Activated naive CD8-positive, alpha-beta T cell treated with anti-CD3 and anti-CD28 coated beads for 36 hours (primary cell): ENCODE measurements around the gene CCDC194. TPM values are rescaled to one million over a fixed set of nuclear protein-coding genes. Genes with fewer than 3 reads are reported as not detected.

Experiments used
- DNase-seq: peaks from one replicate; pipeline ENCODE4 v3.0.0; 2021
- H3K27ac Mint-ChIP-seq: one replicate; pipeline ENCODE4 v1.8.0; 2022; ENCODE audit warnings: mild to moderate bottlenecking, moderate library complexity, mixed read lengths
- H3K27me3 Mint-ChIP-seq: one replicate; pipeline ENCODE4 v1.8.0; 2022; ENCODE audit warnings: mild to moderate bottlenecking, mixed read lengths
- H3K36me3 Mint-ChIP-seq: one replicate; pipeline ENCODE4 v1.8.0; 2021; ENCODE audit warnings: mild to moderate bottlenecking, mixed read lengths
- H3K4me1 Mint-ChIP-seq: one replicate; pipeline ENCODE4 v1.8.0; 2021; ENCODE audit warnings: mixed read lengths
- H3K4me3 Mint-ChIP-seq: one replicate; pipeline ENCODE4 v1.8.0; 2022; ENCODE audit warnings: mild to moderate bottlenecking, moderate library complexity, mixed read lengths
- H3K9me3 Mint-ChIP-seq: one replicate; pipeline ENCODE4 v1.8.0; 2022; ENCODE audit warnings: mixed read lengths
- total RNA-seq, 2 experiments: library from RNA; stranded (reverse); gene quantifications; one replicate each; pipeline ENCODE4 v1.2.3, GENCODE V29; 2021

The CCDC194 gene
- total RNA-seq, 2 experiments from 2014 or later: 0.96 to 1.6 TPM

- H3K27ac Mint-ChIP-seq: no peak overlapping the region
Observed at GRCh38 chr19:17418710-17419109, 24.7 kb upstream of the CCDC194 start.

GRCh38 chr19:17415121-17415520 is 21.1 kb upstream of the CCDC194 start:
- no peak overlapping the region for H3K27ac Mint-ChIP-seq
- no peaks in the 10 kb centered on the region for H3K27me3 Mint-ChIP-seq
- peaks cover 12% of the 10 kb centered on the region for H3K4me1 Mint-ChIP-seq
- H3K9me3 Mint-ChIP-seq: no peaks in the 10 kb centered on the region
- no peak overlapping the region for H3K4me3 Mint-ChIP-seq
- H3K36me3 Mint-ChIP-seq: peaks cover 9% of the 10 kb centered on the region
- DNase-seq: no peak

More at GRCh38 chr19:17418710-17419109, 24.7 kb upstream of the CCDC194 start:
- H3K4me1 Mint-ChIP-seq: peaks cover 11% of the 10 kb centered on the region
- H3K9me3 Mint-ChIP-seq: no peaks in the 10 kb centered on the region
- no peak for DNase-seq
- peak overlapping the region; percentile 89 for H3K4me3 Mint-ChIP-seq
- H3K36me3 Mint-ChIP-seq: peaks cover 10% of the 10 kb centered on the region
- no peaks in the 10 kb centered on the region for H3K27me3 Mint-ChIP-seq

DNA sequence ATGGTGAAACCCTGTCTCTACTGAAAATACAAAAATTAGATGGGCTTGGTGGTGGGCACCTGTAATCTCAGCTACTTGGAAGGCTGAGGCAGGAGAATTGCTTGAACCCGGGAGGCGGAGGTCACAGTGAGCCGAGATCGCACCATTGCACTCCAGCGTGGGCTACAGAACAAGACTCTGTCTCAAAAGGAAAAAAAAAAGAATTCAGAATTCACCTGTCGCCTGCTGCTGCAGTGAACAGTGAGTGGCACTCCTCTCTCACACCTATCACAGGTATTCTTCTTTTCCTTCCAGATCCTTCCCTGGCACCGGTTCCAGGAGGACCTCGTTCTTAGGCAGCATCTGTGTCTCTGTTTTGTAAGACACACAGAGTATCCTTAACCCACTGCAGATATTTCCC is 20.1 kb upstream of the CCDC194 start:
- peaks cover 7% of the 10 kb centered on the region for H3K4me1 Mint-ChIP-seq
- no peak overlapping the region for H3K4me3 Mint-ChIP-seq
- peaks cover 6% of the 10 kb centered on the region for H3K36me3 Mint-ChIP-seq
- no peaks in the 10 kb centered on the region for H3K27me3 Mint-ChIP-seq
- no peak for DNase-seq
- H3K9me3 Mint-ChIP-seq: no peaks in the 10 kb centered on the region
- H3K27ac Mint-ChIP-seq: peak overlapping the region; percentile 25

- no peak overlapping the region for H3K27ac Mint-ChIP-seq
Observed at GRCh38 chr19:17411801-17412200, 17.8 kb upstream of the CCDC194 start.

GRCh38 chr19:17409990-17410389 is 16.0 kb upstream of the CCDC194 start:
- Mint-ChIP-seq H3K4me3 (no peak overlapping the region), H3K27me3 (no peaks in the 10 kb centered on the region), H3K9me3 (no peaks in the 10 kb centered on the region), H3K4me1 (peaks cover 31% of the 10 kb centered on the region), H3K36me3 (peaks cover 16% of the 10 kb centered on the region), H3K27ac (no peak overlapping the region)
- no peak for DNase-seq

More at GRCh38 chr19:17411801-17412200, 17.8 kb upstream of the CCDC194 start:
- Mint-ChIP-seq H3K9me3 (no peaks in the 10 kb centered on the region), H3K27me3 (no peaks in the 10 kb centered on the region), H3K4me1 (peaks cover 16% of the 10 kb centered on the region), H3K4me3 (no peak overlapping the region), H3K36me3 (peaks cover 11% of the 10 kb centered on the region)
- no peak for DNase-seq

DNA sequence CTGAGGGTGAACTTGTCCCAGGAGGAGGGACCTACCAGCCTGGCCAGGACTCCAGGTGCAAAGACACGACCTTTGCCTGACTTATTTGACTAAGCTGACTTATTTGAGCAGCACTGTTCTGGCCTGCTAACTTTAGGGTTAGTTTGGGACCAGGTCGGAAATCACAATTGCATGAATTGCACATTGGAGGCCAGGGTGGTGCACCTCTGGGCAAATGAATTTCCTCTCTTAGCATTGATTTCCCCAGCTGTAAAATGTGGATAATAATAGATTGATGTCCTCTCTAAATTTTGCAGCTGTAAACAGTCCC is 12.8 kb upstream of the CCDC194 start:
- Mint-ChIP-seq H3K27me3 (no peaks in the 10 kb centered on the region), H3K4me1 (peaks cover 36% of the 10 kb centered on the region)
- DNase-seq: no peak

GRCh38 chr19:17406046-17406886 is 12.3 kb upstream of the CCDC194 start:
- H3K36me3 Mint-ChIP-seq: peaks cover 33% of the 10 kb centered on the region
- peak overlapping the region; percentile 96 for H3K27ac Mint-ChIP-seq
- H3K9me3 Mint-ChIP-seq: no peaks in the 10 kb centered on the region
- no peaks in the 10 kb centered on the region for H3K27me3 Mint-ChIP-seq
- peak; percentile 36 for DNase-seq
- H3K4me1 Mint-ChIP-seq: peaks cover 36% of the 10 kb centered on the region
- H3K4me3 Mint-ChIP-seq: peak overlapping the region; percentile 92

More for the DNA sequence above, 12.8 kb upstream of the CCDC194 start:
- H3K9me3 Mint-ChIP-seq: no peaks in the 10 kb centered on the region
- peaks cover 28% of the 10 kb centered on the region for H3K36me3 Mint-ChIP-seq
- peak overlapping the region; percentile 92 for H3K4me3 Mint-ChIP-seq
- peak overlapping the region; percentile 96 for H3K27ac Mint-ChIP-seq

GRCh38 chr19:17405250-17406045 is 11.5 kb upstream of the CCDC194 start, which contains the start of gene BST2:
TSS of gene BST2 (minus strand) at chr19:17405630. CDS start at chr19:17405575, 55 bp downstream.
- peaks cover 36% of the 10 kb centered on the region for H3K36me3 Mint-ChIP-seq
- H3K27me3 Mint-ChIP-seq: no peaks in the 10 kb centered on the region
- peak; percentile 69 for DNase-seq
- H3K4me1 Mint-ChIP-seq: peaks cover 36% of the 10 kb centered on the region
- no peaks in the 10 kb centered on the region for H3K9me3 Mint-ChIP-seq
- H3K27ac Mint-ChIP-seq: peak within 1 kb of the TSS; percentile 96
- peak within 1 kb of the TSS; percentile 92 for H3K4me3 Mint-ChIP-seq

DNA sequence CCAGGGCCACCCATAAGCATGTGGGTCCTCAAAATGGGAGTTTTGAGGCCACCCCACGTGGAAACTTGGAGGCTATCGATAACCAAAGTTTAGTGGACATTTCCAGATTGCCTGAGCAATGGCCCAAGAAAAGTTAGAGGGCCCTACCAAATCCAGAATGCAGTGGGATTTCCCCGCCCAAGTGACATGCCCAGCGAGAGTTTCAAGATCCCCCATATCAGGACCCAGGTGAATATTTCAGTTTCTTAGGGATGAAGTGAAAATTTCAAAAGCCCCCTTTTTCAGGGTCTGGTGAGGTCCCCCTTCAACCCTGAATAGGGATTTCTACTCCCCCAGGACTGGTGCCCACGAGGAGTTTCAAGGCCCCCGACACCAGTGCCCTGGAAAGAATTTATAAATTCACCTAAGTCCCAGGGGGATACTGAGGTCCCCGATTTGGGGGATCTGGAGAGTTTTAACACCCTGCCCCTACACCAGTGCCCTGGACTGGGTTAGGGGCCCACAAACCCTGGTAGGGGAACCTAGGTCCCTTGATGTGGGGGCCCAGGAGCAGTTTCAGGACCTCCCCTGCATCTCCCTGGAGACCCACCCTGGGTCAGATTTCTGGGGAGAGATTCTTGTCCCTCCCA is 10.7 kb upstream of the CCDC194 start:
- peaks cover 37% of the 10 kb centered on the region for H3K36me3 Mint-ChIP-seq

GRCh38 chr19:17404015-17404414 is 10.0 kb upstream of the CCDC194 start:
- DNase-seq: no peak
- Mint-ChIP-seq H3K27ac (peak overlapping the region; percentile 96), H3K36me3 (peaks cover 37% of the 10 kb centered on the region), H3K9me3 (no peaks in the 10 kb centered on the region), H3K4me1 (peaks cover 36% of the 10 kb centered on the region), H3K27me3 (no peaks in the 10 kb centered on the region), H3K4me3 (peak overlapping the region; percentile 92)

More for the DNA sequence above, 10.7 kb upstream of the CCDC194 start:
- DNase-seq: no peak
- Mint-ChIP-seq H3K4me3 (peak overlapping the region; percentile 92), H3K27ac (peak overlapping the region; percentile 96), H3K27me3 (no peaks in the 10 kb centered on the region), H3K4me1 (peaks cover 36% of the 10 kb centered on the region), H3K9me3 (no peaks in the 10 kb centered on the region)

DNA sequence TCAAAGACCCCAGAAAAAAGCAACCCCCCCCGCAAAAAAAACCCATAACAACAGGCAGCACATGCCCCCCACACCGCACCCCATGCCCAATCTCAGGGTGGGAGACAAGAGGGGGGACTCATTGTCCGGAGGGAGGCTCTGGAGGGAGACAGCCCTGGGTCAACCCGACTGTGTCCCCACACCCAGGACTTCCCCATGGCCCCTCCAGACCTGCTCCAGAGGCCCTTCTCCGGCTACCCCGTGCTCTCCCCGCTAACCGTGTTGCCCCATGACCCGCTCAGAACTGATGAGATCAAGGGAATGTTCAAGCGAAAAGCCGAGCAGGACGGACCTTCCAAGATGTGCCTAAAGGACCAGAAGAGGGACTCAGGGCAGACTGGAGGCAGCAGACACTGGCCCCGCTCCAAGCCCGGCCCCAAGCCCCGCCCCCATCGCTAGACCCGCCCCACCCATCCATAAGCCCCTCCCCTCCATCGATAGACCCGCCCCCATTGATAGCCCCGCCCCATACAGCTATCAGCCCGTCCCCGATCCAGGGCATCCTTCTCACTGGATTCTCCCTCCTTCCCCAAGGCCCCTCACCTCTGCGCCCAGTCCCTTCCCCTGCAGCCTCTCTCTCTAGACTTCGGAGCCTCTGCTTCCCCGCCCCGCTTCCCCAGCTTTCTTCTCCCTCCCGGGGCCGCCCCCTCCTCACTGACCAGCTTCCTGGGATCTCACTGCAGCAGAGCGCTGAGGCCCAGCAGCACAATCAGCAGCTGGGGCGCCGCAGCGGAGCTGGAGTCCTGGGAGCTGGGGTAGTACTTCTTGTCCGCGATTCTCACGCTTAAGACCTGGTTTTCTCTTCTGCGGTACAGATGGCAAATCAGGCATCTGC is 9.2 kb upstream of the CCDC194 start:
- H3K27ac Mint-ChIP-seq: peak overlapping the region; percentile 62
- H3K36me3 Mint-ChIP-seq: peaks cover 40% of the 10 kb centered on the region
- no peaks in the 10 kb centered on the region for H3K27me3 Mint-ChIP-seq
- no peaks in the 10 kb centered on the region for H3K9me3 Mint-ChIP-seq
- DNase-seq: peak; percentile 41
- H3K4me1 Mint-ChIP-seq: peaks cover 36% of the 10 kb centered on the region
- peak overlapping the region; percentile 92 for H3K4me3 Mint-ChIP-seq

- no peak overlapping the region for H3K4me3 Mint-ChIP-seq
- peaks cover 35% of the 10 kb centered on the region for H3K36me3 Mint-ChIP-seq
- H3K27ac Mint-ChIP-seq: peak overlapping the region; percentile 25
Observed at GRCh38 chr19:17401628-17402027, 7.6 kb upstream of the CCDC194 start.

DNA sequence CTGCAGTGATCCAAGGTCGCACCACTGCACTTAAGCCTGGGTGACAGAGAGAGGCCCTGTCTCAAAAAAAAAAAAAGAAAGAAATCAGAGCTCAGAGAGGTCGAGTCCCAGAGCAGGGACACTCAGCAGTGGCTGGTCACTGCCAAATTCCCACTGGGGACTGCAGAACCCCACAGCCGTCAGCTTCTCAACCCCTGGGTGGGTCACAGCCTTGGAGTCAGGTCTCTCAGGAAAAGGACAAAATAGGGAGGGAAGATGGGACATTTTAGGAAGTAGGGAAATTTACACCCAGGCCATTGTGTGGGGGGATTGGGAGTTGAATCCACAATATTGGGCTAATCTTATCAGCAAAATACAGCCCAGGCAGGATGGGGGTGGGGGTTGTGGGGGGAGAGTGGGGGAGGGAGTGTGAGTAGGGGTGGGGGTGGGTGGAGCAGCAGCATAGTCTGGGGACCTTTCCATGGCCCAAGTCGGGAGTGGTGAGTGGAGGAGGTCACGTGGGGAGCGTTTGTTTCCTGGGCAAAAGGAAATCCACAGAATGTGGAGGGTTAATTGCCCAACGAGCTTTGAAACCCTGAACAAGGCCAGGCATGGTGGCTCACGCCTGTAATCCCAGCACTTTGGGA is 5.0 kb upstream of the CCDC194 start:
- Mint-ChIP-seq H3K4me1 (peaks cover 12% of the 10 kb centered on the region), H3K27ac (no peak overlapping the region), H3K27me3 (no peaks in the 10 kb centered on the region), H3K9me3 (no peaks in the 10 kb centered on the region), H3K4me3 (no peak overlapping the region), H3K36me3 (peaks cover 28% of the 10 kb centered on the region)
- no peak for DNase-seq

More at GRCh38 chr19:17401628-17402027, 7.6 kb upstream of the CCDC194 start:
- no peaks in the 10 kb centered on the region for H3K27me3 Mint-ChIP-seq
- DNase-seq: no peak
- no peaks in the 10 kb centered on the region for H3K9me3 Mint-ChIP-seq
- H3K4me1 Mint-ChIP-seq: peaks cover 23% of the 10 kb centered on the region
